ENCODE results near the gene SNRK. TPM values are rescaled to one million over a fixed set of nuclear protein-coding genes. Genes with fewer than 3 reads are reported as not detected.

The SNRK gene
- total RNA-seq, 2 donors from 2014 or later = 19.4 TPM

GRCh38 chr3:43335799-43336198 lies 49.5 kb downstream of the SNRK start:
- no peak for DNase-seq
- Histone ChIP-seq H3K4me3 (ENCODE audit: low read length) (peak overlapping the region; percentile 8), H3K36me3 (ENCODE audit: control insufficient read depth, insufficient read depth, low read length) (peaks cover 61% of the 10 kb centered on the region), H3K27me3 (ENCODE audit: control insufficient read depth, insufficient read depth, low read length, poor library complexity, severe bottlenecking) (no peaks in the 10 kb centered on the region), H3K4me1 (ENCODE audit: control insufficient read depth, insufficient read depth, low read length) (no peaks in the 10 kb centered on the region), H3K9me3 (ENCODE audit: control insufficient read depth, low read length) (peaks cover 45% of the 10 kb centered on the region), H3K9ac (ENCODE audit: extremely low read depth, low read length, poor library complexity, severe bottlenecking) (no peak overlapping the region), H3K27ac (ENCODE audit: low read depth, low read length) (no peak overlapping the region)
- peaks cover 44% of the 10 kb centered on the region for H3K9me3 Mint-ChIP-seq
- TF ChIP-seq CTCF (conservative IDR thresholded peaks at IDR 0.05) = no peak
- WGBS, 2 experiments (ENCODE audit: insufficient coverage in 1 of 2, insufficient read length in 1 of 2) = 80% methylated on average over 1 of the region's 1 CpG; no CpG with 5 or more reads in 1 of the 2 experiments
- H3K4me1 Mint-ChIP-seq = no peaks in the 10 kb centered on the region
- H3K27ac Mint-ChIP-seq = no peak overlapping the region
- peaks cover 71% of the 10 kb centered on the region for H3K36me3 Mint-ChIP-seq (ENCODE audit: low read depth)
- no peak overlapping the region for H3K4me3 Mint-ChIP-seq
- H3K27me3 Mint-ChIP-seq (ENCODE audit: insufficient read depth) = no peaks in the 10 kb centered on the region

DNA sequence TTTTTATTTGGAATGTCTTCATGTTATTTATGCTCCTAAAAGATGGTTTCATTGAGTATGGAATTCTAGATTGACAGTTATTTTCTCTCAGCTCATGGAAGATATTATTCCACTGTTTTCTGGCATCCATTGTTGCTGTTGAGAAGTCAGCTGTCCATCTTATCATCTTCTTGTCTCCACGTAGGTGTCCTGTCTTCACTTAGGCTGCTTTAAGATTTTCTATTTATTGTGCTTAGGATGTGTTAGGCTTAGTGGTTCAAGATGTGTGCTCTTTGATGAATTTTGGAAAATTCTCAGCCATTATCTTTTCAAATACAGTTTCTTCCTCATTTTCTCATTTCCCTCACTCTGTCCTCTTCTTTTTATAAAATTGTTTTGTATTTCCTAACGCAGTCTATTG lies 52.0 kb downstream of the SNRK start:
- Histone ChIP-seq H3K36me3 (ENCODE audit: control insufficient read depth, insufficient read depth, low read length) (peaks cover 73% of the 10 kb centered on the region), H3K4me3 (ENCODE audit: low read length) (peak overlapping the region; percentile 31), H3K4me1 (ENCODE audit: control insufficient read depth, insufficient read depth, low read length) (no peaks in the 10 kb centered on the region), H3K9ac (ENCODE audit: extremely low read depth, low read length, poor library complexity, severe bottlenecking) (no peak overlapping the region), H3K27ac (ENCODE audit: low read depth, low read length) (no peak overlapping the region), H3K27me3 (ENCODE audit: control insufficient read depth, insufficient read depth, low read length, poor library complexity, severe bottlenecking) (no peaks in the 10 kb centered on the region), H3K9me3 (ENCODE audit: control insufficient read depth, low read length) (peaks cover 45% of the 10 kb centered on the region)
- Mint-ChIP-seq H3K4me3 (no peak overlapping the region), H3K4me1 (no peaks in the 10 kb centered on the region), H3K9me3 (peaks cover 44% of the 10 kb centered on the region), H3K27me3 (ENCODE audit: insufficient read depth) (no peaks in the 10 kb centered on the region), H3K27ac (no peak overlapping the region), H3K36me3 (ENCODE audit: low read depth) (peaks cover 73% of the 10 kb centered on the region)
- 83% methylated on average over 2 of the region's 2 CpGs; no CpG with 5 or more reads in 1 of the 2 experiments for WGBS, 2 experiments (ENCODE audit: insufficient coverage in 1 of 2, insufficient read length in 1 of 2)
- no peak for DNase-seq
- no peak for TF ChIP-seq CTCF (conservative IDR thresholded peaks at IDR 0.05)

GRCh38 chr3:43340403-43340802 lies 54.1 kb downstream of the SNRK start:
- no peak overlapping the region for H3K27ac Mint-ChIP-seq
- peaks cover 71% of the 10 kb centered on the region for H3K36me3 ChIP-seq (ENCODE audit: control insufficient read depth, insufficient read depth, low read length)
- WGBS, 2 experiments (ENCODE audit: insufficient coverage in 1 of 2, insufficient read length in 1 of 2) = 97 to 98% methylated on average over 7 of the region's 7 CpGs
- no peak for TF ChIP-seq CTCF (conservative IDR thresholded peaks at IDR 0.05)
- H3K36me3 Mint-ChIP-seq (ENCODE audit: low read depth) = peaks cover 77% of the 10 kb centered on the region
- H3K27ac ChIP-seq (ENCODE audit: low read depth, low read length) = no peak overlapping the region
- no peaks in the 10 kb centered on the region for H3K4me1 ChIP-seq (ENCODE audit: control insufficient read depth, insufficient read depth, low read length)
- H3K4me3 ChIP-seq (ENCODE audit: low read length) = no peak overlapping the region
- H3K4me1 Mint-ChIP-seq = no peaks in the 10 kb centered on the region
- peaks cover 39% of the 10 kb centered on the region for H3K9me3 ChIP-seq (ENCODE audit: control insufficient read depth, low read length)
- no peak overlapping the region for H3K9ac ChIP-seq (ENCODE audit: extremely low read depth, low read length, poor library complexity, severe bottlenecking)
- DNase-seq = no peak
- H3K4me3 Mint-ChIP-seq = no peak overlapping the region
- peaks cover 36% of the 10 kb centered on the region for H3K9me3 Mint-ChIP-seq
- H3K27me3 ChIP-seq (ENCODE audit: control insufficient read depth, insufficient read depth, low read length, poor library complexity, severe bottlenecking) = no peaks in the 10 kb centered on the region
- no peaks in the 10 kb centered on the region for H3K27me3 Mint-ChIP-seq (ENCODE audit: insufficient read depth)
